HEK293 (cell line): ENCODE measurements around the gene THAP5.
A peak's percentile ranks its signal among the peaks of the same experiment; 100 is the strongest.

Experiments
- CTCF ChIA-PET: fragments of 350-600 bp; formaldehyde crosslinking; extraction: SDS; loops from one replicate; lab custom pipeline; 2021; ENCODE audit warnings: antibody characterized with exemption; lab: Yijun Ruan, JAX
- POLR2A ChIA-PET: fragments of 300-600 bp; formaldehyde crosslinking; extraction: SDS; loops from one replicate; lab custom pipeline; 2020; ENCODE audit warnings: antibody characterized with exemption, inconsistent platforms; lab: Yijun Ruan, JAX
- H3K27ac ChIP-seq: fragments of 200-500 bp; sonication (Bioruptor generic); 2 replicates; pipeline ENCODE4 v1.5.1; 2014; ENCODE audit warnings: low read depth, low read length, control low read depth, inconsistent platforms; ENCODE audit errors: extremely low read depth
- H3K36me3 ChIP-seq, 2 experiments: fragments of 200-500 bp in 1 of 2; sonication (Bioruptor generic) in 1 of 2; 1 replicate in 1 of 2; 2 replicates in 1 of 2; pipeline ENCODE4 v1.5.1; 2014 to 2017; ENCODE audit warnings: inconsistent platforms in 2 of 2, low read length in 2 of 2; ENCODE audit not compliant: control insufficient read depth in 2 of 2, insufficient read depth in 1 of 2
- H3K4me1 ChIP-seq: fragments of 200-500 bp; sonication (Bioruptor generic); 2 replicates; pipeline ENCODE4 v1.5.1; 2014; ENCODE audit warnings: mild to moderate bottlenecking, low read length, inconsistent platforms; ENCODE audit not compliant: control insufficient read depth, insufficient read depth
- H3K4me3 ChIP-seq: 2 replicates; pipeline ENCODE4 v1.5.1; 2011; ENCODE audit warnings: low read depth, mild to moderate bottlenecking, control low read depth, low read length, moderate library complexity
- H3K9me3 ChIP-seq: fragments of 200-500 bp; sonication (Bioruptor generic); 2 replicates; pipeline ENCODE4 v1.5.1; 2014; ENCODE audit warnings: low read depth, low read length, inconsistent platforms; ENCODE audit not compliant: control insufficient read depth, insufficient read depth
- GLIS2 ChIP-seq: fragments of 450-650 bp; formaldehyde crosslinking; IDR thresholded peaks from 2 replicates; pipeline ENCODE4 v1.5.1; 2016; ENCODE audit warnings: missing biosample characterization, missing genetic modification characterization
- HIC1 ChIP-seq: fragments of 450-650 bp; formaldehyde crosslinking; IDR thresholded peaks from 2 replicates; pipeline ENCODE4 v1.5.1; 2016; ENCODE audit warnings: missing biosample characterization, missing genetic modification characterization
- KLF7 ChIP-seq: fragments of 450-650 bp; formaldehyde crosslinking; IDR thresholded peaks from 2 replicates; pipeline ENCODE4 v1.5.1; 2016; ENCODE audit warnings: missing biosample characterization, missing genetic modification characterization, borderline replicate concordance
- KLF8 ChIP-seq: fragments of 450-650 bp; formaldehyde crosslinking; IDR thresholded peaks from 2 replicates; pipeline ENCODE4 v1.5.1; 2016; ENCODE audit warnings: missing biosample characterization, missing genetic modification characterization
- MEIS1 ChIP-seq: sonication (generic); formaldehyde crosslinking; IDR thresholded peaks from 2 replicates; pipeline ENCODE4 v1.8.1; 2022; ENCODE audit warnings: missing genetic modification reagents, mild to moderate bottlenecking, borderline replicate concordance
- MZF1 ChIP-seq: fragments of 450-650 bp; formaldehyde crosslinking; IDR thresholded peaks from 2 replicates; pipeline ENCODE4 v1.5.1; 2017; ENCODE audit warnings: missing biosample characterization, missing genetic modification characterization, borderline replicate concordance
- PRDM1 ChIP-seq: fragments of 450-650 bp; formaldehyde crosslinking; IDR thresholded peaks from 2 replicates; pipeline ENCODE4; 2016; ENCODE audit warnings: missing biosample characterization, missing genetic modification characterization
- SCRT2 ChIP-seq: fragments of 450-650 bp; formaldehyde crosslinking; IDR thresholded peaks from 2 replicates; pipeline ENCODE4 v1.5.1; 2016; ENCODE audit warnings: missing biosample characterization, missing genetic modification characterization
- SETDB1 ChIP-seq: IDR thresholded peaks from one replicate; pipeline ENCODE4 v1.6.1; 2017; ENCODE audit warnings: mild to moderate bottlenecking, low read length, moderate library complexity, mixed read lengths; ENCODE audit not compliant: insufficient read length
- SP2 ChIP-seq: fragments of 450-650 bp; formaldehyde crosslinking; IDR thresholded peaks from 2 replicates; pipeline ENCODE4 v1.5.1; 2016; ENCODE audit warnings: missing biosample characterization, missing genetic modification characterization
- SP3 ChIP-seq: fragments of 450-650 bp; formaldehyde crosslinking; IDR thresholded peaks from 2 replicates; pipeline ENCODE4 v1.5.1; 2016; ENCODE audit warnings: missing biosample characterization, missing genetic modification characterization
- TCF7L2 ChIP-seq: IDR thresholded peaks from 2 replicates; pipeline ENCODE4 v1.6.1; 2011; ENCODE audit warnings: low read depth, mild to moderate bottlenecking, inconsistent platforms, low read length, moderate library complexity, borderline replicate concordance
- ZBTB26 ChIP-seq: fragments of 450-650 bp; formaldehyde crosslinking; optimal IDR thresholded peaks from 2 replicates; pipeline ENCODE3; 2016; ENCODE audit warnings: missing biosample characterization, mild to moderate bottlenecking, missing genetic modification characterization
- ZNF155 ChIP-seq: fragments of 450-650 bp; formaldehyde crosslinking; IDR thresholded peaks from 2 replicates; pipeline ENCODE4 v1.5.1; 2016; ENCODE audit warnings: missing biosample characterization, missing genetic modification characterization
- ZNF175 ChIP-seq: fragments of 450-650 bp; formaldehyde crosslinking; IDR thresholded peaks from 2 replicates; pipeline ENCODE4 v1.5.1; 2016; ENCODE audit warnings: missing biosample characterization, missing genetic modification characterization
- ZNF2 ChIP-seq: fragments of 450-650 bp; formaldehyde crosslinking; IDR thresholded peaks from 2 replicates; pipeline ENCODE4 v1.5.1; 2016; ENCODE audit warnings: missing biosample characterization, missing genetic modification characterization
- ZNF354C ChIP-seq: fragments of 450-650 bp; formaldehyde crosslinking; IDR thresholded peaks from 2 replicates; pipeline ENCODE4 v1.5.1; 2016; ENCODE audit warnings: missing biosample characterization, missing genetic modification characterization, low read depth, borderline replicate concordance
- ZNF555 ChIP-seq: fragments of 450-650 bp; formaldehyde crosslinking; conservative IDR thresholded peaks from 2 replicates; pipeline ENCODE4 v1.5.1; 2017; ENCODE audit warnings: missing biosample characterization, mild to moderate bottlenecking, missing genetic modification characterization, inconsistent platforms
- ZNF664 ChIP-seq: fragments of 450-650 bp; formaldehyde crosslinking; IDR thresholded peaks from 2 replicates; pipeline ENCODE4 v1.5.1; 2016; ENCODE audit warnings: missing biosample characterization, missing genetic modification characterization
- ZNF791 ChIP-seq: fragments of 450-650 bp; formaldehyde crosslinking; IDR thresholded peaks from 2 replicates; pipeline ENCODE4 v1.5.1; 2016; ENCODE audit warnings: missing biosample characterization, missing genetic modification characterization
- ZNF830 ChIP-seq: fragments of 450-650 bp; IDR thresholded peaks from 2 replicates; pipeline ENCODE4 v1.5.0; 2018; ENCODE audit warnings: missing biosample characterization, missing genetic modification characterization, low read depth, mild to moderate bottlenecking, moderate library complexity
- ZSCAN16 ChIP-seq: fragments of 450-650 bp; formaldehyde crosslinking; IDR thresholded peaks from 2 replicates; pipeline ENCODE4 v1.5.1; 2016; ENCODE audit warnings: missing biosample characterization, missing genetic modification characterization

THAP5 gene

GRCh38 chr7:108586274-108586710 lies 16.8 kb upstream of the THAP5 start:
- H3K4me1 ChIP-seq: no peaks in the 10 kb centered on the region
- H3K27ac ChIP-seq: no peak overlapping the region
- H3K4me3 ChIP-seq: no peak overlapping the region
- POLR2A ChIA-PET: interaction anchor here (0.8 kb wide), 1 partner anchor 16 kb away, joined by 4 read pairs; the partner anchor contains the start of genes DNAJB9 and THAP5
- H3K36me3 ChIP-seq: no peaks in the 10 kb centered on the region
- H3K9me3 ChIP-seq: no peaks in the 10 kb centered on the region
- CTCF ChIA-PET: interaction anchor here (0.7 kb wide), 1 partner anchor 738 kb away, joined by 6 read pairs; no protein-coding TSS in a partner anchor
- TF ChIP-seq ZNF555 (tag by site-specific recombination) (no peak), PRDM1 (tag by site-specific recombination) (peak; percentile 74), TCF7L2 (no peak), KLF7 (tag by site-specific recombination) (no peak), ZNF175 (no peak)

- ChIA-PET POLR2A (no interaction called here), CTCF (interaction anchor here (0.7 to 1.3 kb wide), 2 partner anchors 89 to 739 kb away, joined by 3 to 6 read pairs; no protein-coding TSS in a partner anchor)
- H3K4me1 ChIP-seq: no peaks in the 10 kb centered on the region
- no peaks in the 10 kb centered on the region for H3K9me3 ChIP-seq
- no peak overlapping the region for H3K4me3 ChIP-seq
- TF ChIP-seq ZNF155 (tag by site-specific recombination): no peak
- peak; percentile 42; the same call in 1 of the 2 replicates for TF ChIP-seq SCRT2 (tag by site-specific recombination)
- no peak for TF ChIP-seq ZNF354C
- H3K36me3 ChIP-seq: no peaks in the 10 kb centered on the region
- no peak overlapping the region for H3K27ac ChIP-seq
Measured at GRCh38 chr7:108585843-108586242, 16.3 kb upstream of the THAP5 start.

GRCh38 chr7:108584211-108584610 lies 14.7 kb upstream of the THAP5 start:
- H3K36me3 ChIP-seq: peaks cover 0 to 4% of the 10 kb centered on the region in 2 experiments; a peak in 1 of 3 replicates
- H3K9me3 ChIP-seq: no peaks in the 10 kb centered on the region
- ChIA-PET CTCF (no interaction called here), POLR2A (interaction anchor here (1.1 kb wide), 1 partner anchor 15 kb away, joined by 4 read pairs; the partner anchor contains the start of genes DNAJB9 and THAP5)
- H3K4me3 ChIP-seq: no peak overlapping the region
- H3K27ac ChIP-seq: no peak overlapping the region
- TF ChIP-seq ZNF664 (tag by site-specific recombination): no peak
- TF ChIP-seq ZSCAN16 (tag by site-specific recombination): no peak
- no peak for TF ChIP-seq ZNF2 (tag by site-specific recombination)
- no peak for TF ChIP-seq KLF8 (tag by site-specific recombination)
- no peak for TF ChIP-seq HIC1 (tag by site-specific recombination)
- TF ChIP-seq MEIS1: no peak
- TF ChIP-seq ZNF830 (tag by site-specific recombination): no peak
- no peak for TF ChIP-seq SETDB1
- TF ChIP-seq GLIS2: no peak
- TF ChIP-seq ZBTB26: no peak
- TF ChIP-seq SP3 (tag by site-specific recombination): no peak
- TF ChIP-seq MZF1 (tag by site-specific recombination): no peak
- no peak for TF ChIP-seq SP2 (tag by site-specific recombination)
- no peak for TF ChIP-seq PRDM1 (tag by site-specific recombination)
- TF ChIP-seq ZNF791 (tag by site-specific recombination): no peak
- H3K4me1 ChIP-seq: no peaks in the 10 kb centered on the region
